IPS-20b (cell line): ENCODE data around the gene ARF1.

Experiments
- H3K27ac ChIP-seq: one replicate; pipeline ENCODE4 v1.5.1; 2013; ENCODE audit warnings: low read length
- H3K27me3 ChIP-seq: 2 replicates; pipeline ENCODE4 v1.6.1; 2013; ENCODE audit warnings: mild to moderate bottlenecking, low read length, inconsistent platforms; ENCODE audit not compliant: insufficient read depth
- H3K36me3 ChIP-seq: 2 replicates; pipeline ENCODE4 v1.6.1; 2013; ENCODE audit warnings: low read depth, mild to moderate bottlenecking, inconsistent platforms, low read length, moderate library complexity; ENCODE audit not compliant: insufficient read depth
- H3K4me1 ChIP-seq: 2 replicates; pipeline ENCODE4 v1.6.1; 2013; ENCODE audit warnings: mild to moderate bottlenecking, control low read depth, inconsistent platforms, low read length, moderate library complexity; ENCODE audit not compliant: insufficient read depth
- H3K4me3 ChIP-seq: 2 replicates; pipeline ENCODE4 v1.5.1; 2013; ENCODE audit warnings: mild to moderate bottlenecking, low read length, inconsistent platforms
- H3K9ac ChIP-seq: 2 replicates; pipeline ENCODE4 v1.6.1; 2013; ENCODE audit warnings: low read depth, mild to moderate bottlenecking, inconsistent platforms, low read length, moderate library complexity
- H3K9me3 ChIP-seq: 2 replicates; pipeline ENCODE4 v1.6.1; 2013; ENCODE audit warnings: mild to moderate bottlenecking, low read depth, low read length, inconsistent platforms; ENCODE audit not compliant: insufficient read depth

Gene ARF1

GRCh38 chr1:228084325-228084724 lies 1.8 kb downstream of the ARF1 start:
- Histone ChIP-seq H3K27me3 (peaks cover 11% of the 10 kb centered on the region; the same call in 1 of the 2 replicates), H3K4me1 (peaks cover 22% of the 10 kb centered on the region), H3K4me3 (peak overlapping the region; percentile 92), H3K36me3 (peaks cover 14% of the 10 kb centered on the region), H3K9ac (peak overlapping the region; percentile 66), H3K9me3 (no peaks in the 10 kb centered on the region), H3K27ac (no peak overlapping the region)

- H3K9me3 ChIP-seq, result no peaks in the 10 kb centered on the region
- peak overlapping the region; percentile 66; the same call in 1 of the 2 replicates for H3K9ac ChIP-seq
- H3K4me1 ChIP-seq, result peaks cover 22% of the 10 kb centered on the region
- H3K27ac ChIP-seq, result no peak overlapping the region
- H3K4me3 ChIP-seq, result peak overlapping the region; percentile 92; the same call in 1 of the 2 replicates
- peaks cover 14% of the 10 kb centered on the region for H3K36me3 ChIP-seq
- H3K27me3 ChIP-seq, result peaks cover 6% of the 10 kb centered on the region; the same call in 1 of the 2 replicates
Observed at GRCh38 chr1:228084797-228085196, 2.3 kb downstream of the ARF1 start.

GRCh38 chr1:228085287-228085951 lies 2.9 kb downstream of the ARF1 start:
- Histone ChIP-seq H3K4me3 (no peak overlapping the region; the same call in 1 of the 2 replicates), H3K9ac (peak overlapping the region; percentile 66; the same call in 1 of the 2 replicates), H3K4me1 (peaks cover 22% of the 10 kb centered on the region)

GRCh38 chr1:228087771-228088251 lies 5.3 kb downstream of the ARF1 start:
- no peak overlapping the region for H3K27ac ChIP-seq
- H3K4me3 ChIP-seq, result no peak overlapping the region
- H3K9ac ChIP-seq, result no peak overlapping the region
- H3K4me1 ChIP-seq, result peaks cover 16% of the 10 kb centered on the region
- peaks cover 29% of the 10 kb centered on the region for H3K36me3 ChIP-seq
- no peaks in the 10 kb centered on the region for H3K9me3 ChIP-seq
- H3K27me3 ChIP-seq, result no peaks in the 10 kb centered on the region

More at GRCh38 chr1:228085287-228085951, 2.9 kb downstream of the ARF1 start:
- Histone ChIP-seq H3K36me3 (peaks cover 14% of the 10 kb centered on the region), H3K9me3 (no peaks in the 10 kb centered on the region), H3K27me3 (peaks cover 5% of the 10 kb centered on the region; the same call in 1 of the 2 replicates), H3K27ac (no peak overlapping the region)

- Histone ChIP-seq H3K4me3 (no peak overlapping the region), H3K4me1 (peaks cover 16% of the 10 kb centered on the region), H3K9me3 (no peaks in the 10 kb centered on the region), H3K36me3 (peaks cover 29% of the 10 kb centered on the region), H3K9ac (no peak overlapping the region), H3K27ac (no peak overlapping the region), H3K27me3 (no peaks in the 10 kb centered on the region)
Observed at GRCh38 chr1:228088586-228089498, 6.3 kb downstream of the ARF1 start.

GRCh38 chr1:228089519-228090380 lies 7.2 kb downstream of the ARF1 start:
- Histone ChIP-seq H3K4me1 (peaks cover 8% of the 10 kb centered on the region), H3K4me3 (no peak overlapping the region), H3K36me3 (peaks cover 30% of the 10 kb centered on the region), H3K9ac (no peak overlapping the region), H3K9me3 (peaks cover 9% of the 10 kb centered on the region), H3K27ac (no peak overlapping the region), H3K27me3 (no peaks in the 10 kb centered on the region)

- Histone ChIP-seq H3K9ac (no peak overlapping the region), H3K36me3 (peaks cover 30% of the 10 kb centered on the region), H3K27me3 (no peaks in the 10 kb centered on the region), H3K4me1 (no peaks in the 10 kb centered on the region; the same call in 1 of the 2 replicates), H3K27ac (no peak overlapping the region), H3K4me3 (no peak overlapping the region), H3K9me3 (peaks cover 12% of the 10 kb centered on the region)
Observed at GRCh38 chr1:228090613-228091081, 8.1 kb downstream of the ARF1 start.

- Histone ChIP-seq H3K9ac (no peak overlapping the region), H3K36me3 (peaks cover 33% of the 10 kb centered on the region), H3K9me3 (peaks cover 12% of the 10 kb centered on the region), H3K27ac (no peak overlapping the region), H3K4me3 (no peak overlapping the region), H3K27me3 (no peaks in the 10 kb centered on the region), H3K4me1 (no peaks in the 10 kb centered on the region)
Observed at GRCh38 chr1:228091084-228091483, 8.6 kb downstream of the ARF1 start.

GRCh38 chr1:228092342-228093049 lies 10.0 kb downstream of the ARF1 start:
- Histone ChIP-seq H3K9me3 (peaks cover 12% of the 10 kb centered on the region), H3K27me3 (no peaks in the 10 kb centered on the region), H3K4me3 (no peak overlapping the region), H3K4me1 (no peaks in the 10 kb centered on the region), H3K36me3 (peaks cover 44% of the 10 kb centered on the region), H3K27ac (no peak overlapping the region), H3K9ac (no peak overlapping the region)

- Histone ChIP-seq H3K4me3 (no peak overlapping the region), H3K27me3 (no peaks in the 10 kb centered on the region), H3K27ac (no peak overlapping the region), H3K9ac (no peak overlapping the region), H3K9me3 (peaks cover 12% of the 10 kb centered on the region), H3K36me3 (peaks cover 47% of the 10 kb centered on the region), H3K4me1 (no peaks in the 10 kb centered on the region)
Observed at GRCh38 chr1:228093050-228093906, 10.8 kb downstream of the ARF1 start.
